ENCODE data around the gene AEBP1. TPM values are rescaled to one million over a fixed set of nuclear protein-coding genes. Genes with fewer than 3 reads are reported as not detected.

The AEBP1 gene
- total RNA-seq, 1 donor from 2014 or later: 65.0 TPM

- H3K4me3 Mint-ChIP-seq (ENCODE audit: unreplicated experiment): no peak overlapping the region
- FAIRE-seq (no peak), DNase-seq (ENCODE audit: low read depth) (no peak)
- H3K4me1 Mint-ChIP-seq (ENCODE audit: low read depth, unreplicated experiment): peaks cover 10% of the 10 kb centered on the region
- H2AFZ ChIP-seq (ENCODE audit: low read depth, low read length): no peak overlapping the region
- no peaks in the 10 kb centered on the region for H3K9me3 ChIP-seq (ENCODE audit: insufficient read depth, low read depth, low read length)
- TF ChIP-seq EZH2 (IDR thresholded peaks at IDR 0.05; ENCODE audit: insufficient read depth, low read length): no peak
- TF ChIP-seq, protein P1, sequence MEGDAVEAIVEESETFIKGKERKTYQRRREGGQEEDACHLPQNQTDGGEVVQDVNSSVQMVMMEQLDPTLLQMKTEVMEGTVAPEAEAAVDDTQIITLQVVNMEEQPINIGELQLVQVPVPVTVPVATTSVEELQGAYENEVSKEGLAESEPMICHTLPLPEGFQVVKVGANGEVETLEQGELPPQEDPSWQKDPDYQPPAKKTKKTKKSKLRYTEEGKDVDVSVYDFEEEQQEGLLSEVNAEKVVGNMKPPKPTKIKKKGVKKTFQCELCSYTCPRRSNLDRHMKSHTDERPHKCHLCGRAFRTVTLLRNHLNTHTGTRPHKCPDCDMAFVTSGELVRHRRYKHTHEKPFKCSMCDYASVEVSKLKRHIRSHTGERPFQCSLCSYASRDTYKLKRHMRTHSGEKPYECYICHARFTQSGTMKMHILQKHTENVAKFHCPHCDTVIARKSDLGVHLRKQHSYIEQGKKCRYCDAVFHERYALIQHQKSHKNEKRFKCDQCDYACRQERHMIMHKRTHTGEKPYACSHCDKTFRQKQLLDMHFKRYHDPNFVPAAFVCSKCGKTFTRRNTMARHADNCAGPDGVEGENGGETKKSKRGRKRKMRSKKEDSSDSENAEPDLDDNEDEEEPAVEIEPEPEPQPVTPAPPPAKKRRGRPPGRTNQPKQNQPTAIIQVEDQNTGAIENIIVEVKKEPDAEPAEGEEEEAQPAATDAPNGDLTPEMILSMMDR (IDR thresholded peaks at IDR 0.05; ENCODE audit: insufficient read depth, low read depth, low read length): no peak
- no peak overlapping the region for H3K27ac Mint-ChIP-seq (ENCODE audit: unreplicated experiment)
- no peaks in the 10 kb centered on the region for H4K20me1 ChIP-seq (ENCODE audit: insufficient read depth, low read length)
- no peak overlapping the region for H3K4me3 ChIP-seq (ENCODE audit: insufficient read depth, low read depth, low read length)
- peaks cover 11% of the 10 kb centered on the region for H3K4me1 ChIP-seq (ENCODE audit: insufficient read depth, low read length)
- no peak overlapping the region for H3K9ac ChIP-seq (ENCODE audit: low read length)
- H3K27me3 Mint-ChIP-seq (ENCODE audit: low read depth, unreplicated experiment): no peaks in the 10 kb centered on the region
- H3K9me3 Mint-ChIP-seq (ENCODE audit: unreplicated experiment): no peaks in the 10 kb centered on the region
- no peaks in the 10 kb centered on the region for H3K27me3 ChIP-seq (ENCODE audit: insufficient read depth, low read length)
- no peak overlapping the region for H3K27ac ChIP-seq (ENCODE audit: low read depth, low read length)
- peaks cover 20% of the 10 kb centered on the region for H3K36me3 Mint-ChIP-seq (ENCODE audit: low read depth, unreplicated experiment)
- peaks cover 15% of the 10 kb centered on the region for H3K79me2 ChIP-seq (ENCODE audit: insufficient read depth, low read length)
- peaks cover 17% of the 10 kb centered on the region for H3K36me3 ChIP-seq (ENCODE audit: insufficient read depth, low read length)
- H3K4me2 ChIP-seq (ENCODE audit: low read length): no peak overlapping the region
Measured at GRCh38 chr7:44079331-44080021, 24.7 kb upstream of the AEBP1 start.

DNA sequence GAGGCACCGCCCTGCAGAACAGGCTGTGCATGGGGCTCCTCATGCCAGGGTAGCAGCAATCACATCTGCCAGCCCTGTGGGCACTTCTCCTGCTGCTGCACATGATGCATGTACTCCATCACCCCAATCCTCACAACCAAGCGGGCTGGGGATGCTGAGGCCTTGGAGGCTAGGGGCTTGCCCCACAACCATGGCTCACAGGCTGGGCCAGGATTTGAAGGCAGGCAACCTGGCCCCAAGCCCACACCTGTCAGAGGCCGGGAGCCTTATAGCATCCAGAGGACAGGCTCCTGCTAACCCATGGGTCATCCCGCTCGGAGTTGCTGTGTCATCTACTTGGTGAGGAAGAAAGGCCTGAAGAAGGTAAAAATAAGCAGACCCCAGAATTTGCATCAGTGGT, 24.0 kb upstream of the AEBP1 start:
- Histone ChIP-seq H3K27me3 (ENCODE audit: insufficient read depth, low read length) (no peaks in the 10 kb centered on the region), H3K4me3 (ENCODE audit: insufficient read depth, low read depth, low read length) (no peak overlapping the region), H3K27ac (ENCODE audit: low read depth, low read length) (no peak overlapping the region), H3K36me3 (ENCODE audit: insufficient read depth, low read length) (peaks cover 17% of the 10 kb centered on the region), H3K9ac (ENCODE audit: low read length) (no peak overlapping the region), H3K79me2 (ENCODE audit: insufficient read depth, low read length) (peaks cover 15% of the 10 kb centered on the region), H3K9me3 (ENCODE audit: insufficient read depth, low read depth, low read length) (no peaks in the 10 kb centered on the region), H3K4me2 (ENCODE audit: low read length) (no peak overlapping the region), H3K4me1 (ENCODE audit: insufficient read depth, low read length) (peaks cover 15% of the 10 kb centered on the region), H2AFZ (ENCODE audit: low read depth, low read length) (no peak overlapping the region), H4K20me1 (ENCODE audit: insufficient read depth, low read length) (no peaks in the 10 kb centered on the region)
- no peak for TF ChIP-seq EZH2 (IDR thresholded peaks at IDR 0.05; ENCODE audit: insufficient read depth, low read length)
- TF ChIP-seq, protein P1 (IDR thresholded peaks at IDR 0.05; ENCODE audit: insufficient read depth, low read depth, low read length): no peak
- Mint-ChIP-seq H3K4me1 (ENCODE audit: low read depth, unreplicated experiment) (peaks cover 15% of the 10 kb centered on the region), H3K27ac (ENCODE audit: unreplicated experiment) (no peak overlapping the region), H3K36me3 (ENCODE audit: low read depth, unreplicated experiment) (peaks cover 20% of the 10 kb centered on the region), H3K27me3 (ENCODE audit: low read depth, unreplicated experiment) (no peaks in the 10 kb centered on the region), H3K9me3 (ENCODE audit: unreplicated experiment) (no peaks in the 10 kb centered on the region), H3K4me3 (ENCODE audit: unreplicated experiment) (no peak overlapping the region)
- FAIRE-seq (no peak), DNase-seq (ENCODE audit: low read depth) (no peak)

- no peak overlapping the region for H3K4me3 ChIP-seq (ENCODE audit: insufficient read depth, low read depth, low read length)
- no peaks in the 10 kb centered on the region for H3K27me3 ChIP-seq (ENCODE audit: insufficient read depth, low read length)
- no peak overlapping the region for H3K27ac ChIP-seq (ENCODE audit: low read depth, low read length)
- no peaks in the 10 kb centered on the region for H3K9me3 ChIP-seq (ENCODE audit: insufficient read depth, low read depth, low read length)
- H2AFZ ChIP-seq (ENCODE audit: low read depth, low read length): no peak overlapping the region
- no peak for TF ChIP-seq EZH2 (IDR thresholded peaks at IDR 0.05; ENCODE audit: insufficient read depth, low read length)
- TF ChIP-seq, protein P1 (IDR thresholded peaks at IDR 0.05; ENCODE audit: insufficient read depth, low read depth, low read length): no peak
- Mint-ChIP-seq H3K27me3 (ENCODE audit: low read depth, unreplicated experiment) (no peaks in the 10 kb centered on the region), H3K4me3 (ENCODE audit: unreplicated experiment) (peak overlapping the region; percentile 87), H3K36me3 (ENCODE audit: low read depth, unreplicated experiment) (peaks cover 17% of the 10 kb centered on the region), H3K27ac (ENCODE audit: unreplicated experiment) (no peak overlapping the region), H3K9me3 (ENCODE audit: unreplicated experiment) (no peaks in the 10 kb centered on the region), H3K4me1 (ENCODE audit: low read depth, unreplicated experiment) (peaks cover 15% of the 10 kb centered on the region)
- H3K4me2 ChIP-seq (ENCODE audit: low read length): peak overlapping the region; percentile 89
- peaks cover 17% of the 10 kb centered on the region for H3K36me3 ChIP-seq (ENCODE audit: insufficient read depth, low read length)
- H4K20me1 ChIP-seq (ENCODE audit: insufficient read depth, low read length): no peaks in the 10 kb centered on the region
- DNase-seq (ENCODE audit: low read depth) (no peak), FAIRE-seq (no peak)
- H3K4me1 ChIP-seq (ENCODE audit: insufficient read depth, low read length): peaks cover 15% of the 10 kb centered on the region
- H3K9ac ChIP-seq (ENCODE audit: low read length): no peak overlapping the region
- H3K79me2 ChIP-seq (ENCODE audit: insufficient read depth, low read length): peaks cover 15% of the 10 kb centered on the region
Measured at GRCh38 chr7:44080686-44081265, 23.4 kb upstream of the AEBP1 start.

Data from astrocyte (in vitro differentiated cells and primary cell).